ENCODE results near the gene RUNX2.

RUNX2 gene

DNA sequence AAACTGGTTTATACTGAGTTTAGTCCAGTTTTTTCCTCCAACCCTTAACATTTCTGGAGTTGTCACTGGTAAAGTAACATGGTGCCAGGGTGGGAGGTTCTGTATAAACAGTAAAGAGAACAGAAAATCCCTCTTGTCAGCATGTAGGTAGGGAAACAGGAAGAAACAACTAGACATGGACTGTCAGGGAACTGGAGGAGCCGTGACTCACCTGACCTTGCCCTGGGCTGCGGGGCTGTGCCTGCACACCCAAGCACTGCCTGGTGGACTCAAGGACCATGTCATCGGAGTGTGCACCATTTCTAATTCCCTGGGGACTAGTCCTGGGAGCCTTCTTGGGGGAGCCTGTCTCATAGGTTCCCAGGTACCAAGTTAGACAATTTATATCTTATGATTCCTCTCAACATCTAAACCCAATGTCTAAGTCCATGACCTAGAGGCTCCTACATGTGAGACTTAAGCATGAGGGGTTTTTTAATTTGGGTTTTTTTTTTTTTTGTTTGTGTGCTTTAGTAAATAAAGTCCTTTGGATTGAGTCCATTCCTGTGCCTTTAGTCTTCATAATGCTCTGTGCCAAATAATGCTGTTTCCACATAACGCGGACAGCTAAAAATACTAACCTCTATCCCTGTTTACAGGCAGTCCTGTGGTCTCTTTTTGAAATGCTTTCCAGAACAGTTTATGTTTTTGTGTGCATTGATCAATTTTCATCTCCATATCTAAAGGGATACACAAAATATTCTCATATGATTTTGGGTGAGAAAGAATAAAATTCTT lies 186.5 kb downstream of the RUNX2 start:
- DNase-seq (ENCODE audit: low spot score), result no peak

DNA sequence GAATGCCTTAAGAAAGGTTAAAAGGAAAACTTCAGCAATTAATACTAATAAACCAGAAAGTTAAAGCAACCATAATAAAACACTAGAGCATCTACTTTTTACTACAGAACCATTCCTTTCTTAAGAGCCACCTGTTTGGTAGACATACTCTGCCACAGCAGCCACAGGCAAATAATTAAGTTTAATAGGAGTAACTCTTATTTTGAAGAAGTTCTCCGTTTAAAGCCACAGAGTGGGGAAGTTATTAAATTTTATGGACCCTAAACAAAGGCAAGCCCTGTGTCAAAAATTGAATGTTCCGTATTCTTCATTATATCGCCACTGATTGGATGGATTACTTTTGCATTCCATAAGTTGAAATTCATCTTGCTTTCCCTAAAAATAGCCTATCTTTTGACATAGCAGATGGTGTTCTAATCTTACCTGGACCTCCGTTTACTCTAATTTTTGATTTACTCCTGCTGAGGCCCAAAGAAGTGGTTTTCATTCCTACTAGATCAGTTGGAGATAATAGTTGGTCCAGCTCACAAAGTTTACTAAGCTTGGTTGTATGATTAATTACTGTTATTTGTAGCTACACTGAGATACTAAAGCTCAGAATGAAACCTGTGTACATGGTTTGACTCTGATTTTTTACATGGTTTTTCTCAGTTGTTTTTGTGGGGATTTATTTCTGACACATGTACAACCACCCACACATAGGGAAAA lies 190.0 kb downstream of the RUNX2 start:
- no peak for DNase-seq (ENCODE audit: low spot score)

DNA sequence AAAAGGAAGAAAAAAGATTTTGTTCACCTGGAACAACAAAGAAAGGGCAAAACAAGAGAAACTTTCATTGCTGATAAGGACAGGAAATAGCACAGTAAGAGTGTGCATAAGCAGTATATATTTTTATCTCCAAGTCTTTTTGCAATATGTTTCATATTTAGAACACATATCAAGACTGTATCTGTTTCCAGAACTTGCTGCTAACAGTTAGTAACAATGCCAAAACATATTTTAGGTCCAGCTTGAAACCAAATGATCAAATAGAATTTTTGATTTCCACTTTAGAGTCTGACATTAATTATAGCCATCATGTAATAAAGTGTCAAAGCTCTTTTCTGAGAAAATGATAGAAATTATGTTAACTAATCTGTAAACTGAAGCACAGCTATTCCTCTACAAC lies 193.1 kb downstream of the RUNX2 start:
- DNase-seq (ENCODE audit: low spot score), result no peak

DNA sequence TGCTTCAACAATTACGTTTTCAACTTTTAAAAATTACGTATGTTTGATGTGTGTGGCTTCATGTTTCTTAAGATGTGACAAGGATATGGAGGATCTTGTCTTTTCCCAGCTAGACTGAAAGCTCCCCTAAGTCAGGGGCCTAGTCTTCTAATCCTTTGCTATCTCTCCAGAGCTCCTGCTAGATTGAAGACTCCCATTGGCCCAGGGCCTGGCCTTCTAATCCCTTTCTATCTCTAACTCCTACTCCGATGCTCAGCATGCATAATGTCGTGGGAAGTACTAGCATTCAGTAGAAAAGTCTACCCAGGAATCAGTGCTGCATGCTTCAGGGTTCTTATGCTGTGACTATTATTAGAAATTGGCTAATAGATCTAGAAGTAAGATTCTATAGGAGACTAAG lies 194.4 kb downstream of the RUNX2 start:
- DNase-seq (ENCODE audit: low spot score), result no peak

DNA sequence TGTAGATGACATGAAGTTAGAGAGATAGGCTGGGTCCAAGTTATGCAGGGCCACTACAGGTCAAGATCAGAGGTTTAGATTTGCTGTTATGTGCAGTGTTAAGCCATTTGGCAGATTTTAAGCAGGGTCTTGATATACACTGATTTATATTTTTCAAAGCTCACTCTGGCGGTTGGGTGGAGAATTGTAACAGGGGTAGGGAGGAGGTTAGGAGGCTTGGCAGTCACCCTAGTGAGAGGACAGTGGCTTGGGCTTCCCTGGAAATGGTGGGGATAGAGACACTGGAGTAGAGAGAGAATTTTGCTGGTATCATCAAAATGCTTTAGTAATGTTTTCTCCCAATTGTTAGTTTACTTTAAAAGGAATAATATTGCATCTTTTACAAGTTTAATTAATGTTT lies 199.1 kb downstream of the RUNX2 start:
- DNase-seq (ENCODE audit: low spot score), result no peak

DNA sequence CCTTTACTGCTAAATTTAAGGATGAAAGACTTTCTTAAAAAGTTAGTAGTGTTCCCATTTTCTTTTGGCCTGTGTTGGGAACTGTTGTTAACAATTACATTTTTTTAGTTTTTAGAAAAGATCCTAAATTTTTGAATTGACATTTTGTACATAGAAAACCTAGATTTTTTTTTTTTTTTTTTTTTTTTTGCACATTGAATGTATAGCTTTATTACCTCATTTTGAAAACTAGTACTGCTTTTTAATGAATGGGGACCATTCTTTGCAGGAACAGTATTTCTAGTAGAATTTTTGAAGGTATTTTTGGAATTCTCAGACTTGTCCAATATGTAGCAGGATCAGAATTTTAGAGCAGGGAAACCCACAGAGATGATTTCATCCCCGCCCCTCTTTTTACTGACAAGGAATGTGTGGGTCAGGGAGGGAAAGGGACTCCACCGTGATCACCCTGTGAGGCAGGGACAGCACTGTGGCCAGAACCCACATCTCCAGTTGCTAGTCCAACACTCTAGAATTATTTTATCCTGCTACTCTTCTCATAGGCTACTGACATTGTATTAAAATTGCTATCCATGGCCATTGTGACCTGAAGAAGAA lies 204.0 kb downstream of the RUNX2 start:
- no peak for DNase-seq (ENCODE audit: low spot score)

DNA sequence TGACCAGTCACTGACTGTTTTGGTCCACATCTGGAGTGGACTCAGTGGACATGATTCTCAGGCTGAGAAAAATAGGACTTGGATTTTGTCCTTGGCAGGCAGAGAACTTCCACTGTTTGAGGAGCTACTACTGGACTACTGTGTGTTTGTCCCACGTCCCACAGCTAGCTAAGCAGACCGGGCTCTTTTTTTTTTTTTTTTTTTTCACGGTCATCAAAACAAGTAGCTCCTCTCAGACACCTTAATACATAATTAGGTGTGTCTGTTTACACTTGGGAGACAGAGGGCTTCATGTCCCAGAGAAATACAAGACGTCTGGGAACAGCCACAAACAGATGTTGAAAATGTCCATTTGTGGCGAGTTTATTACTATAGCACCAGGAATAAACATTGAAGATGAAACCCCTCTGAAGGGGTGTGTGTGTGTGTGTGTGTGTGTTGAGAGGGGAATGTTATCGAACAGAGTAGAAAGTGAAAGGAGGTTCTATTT lies 204.6 kb downstream of the RUNX2 start:
- no peak for DNase-seq (ENCODE audit: low spot score)

DNA sequence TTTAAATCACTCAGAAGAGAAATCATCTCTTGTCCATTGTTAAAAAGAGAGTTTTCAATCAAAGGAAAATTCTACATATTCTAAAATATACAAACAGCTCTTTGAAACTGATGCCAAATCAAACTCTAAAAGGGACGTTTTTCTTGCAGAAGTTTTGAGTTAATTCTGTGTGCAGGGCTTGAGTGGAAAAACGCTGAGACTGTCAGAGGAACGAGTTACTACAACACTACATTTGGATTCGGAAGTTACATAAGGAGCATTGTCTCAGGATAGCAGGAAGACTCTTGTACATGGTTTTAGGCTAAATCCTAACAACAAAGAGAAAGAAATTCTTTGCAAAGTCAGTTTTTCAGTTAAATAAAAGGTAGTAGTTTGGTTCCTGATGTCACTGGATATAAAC lies 205.3 kb downstream of the RUNX2 start:
- no peak for DNase-seq (ENCODE audit: low spot score)

DNA sequence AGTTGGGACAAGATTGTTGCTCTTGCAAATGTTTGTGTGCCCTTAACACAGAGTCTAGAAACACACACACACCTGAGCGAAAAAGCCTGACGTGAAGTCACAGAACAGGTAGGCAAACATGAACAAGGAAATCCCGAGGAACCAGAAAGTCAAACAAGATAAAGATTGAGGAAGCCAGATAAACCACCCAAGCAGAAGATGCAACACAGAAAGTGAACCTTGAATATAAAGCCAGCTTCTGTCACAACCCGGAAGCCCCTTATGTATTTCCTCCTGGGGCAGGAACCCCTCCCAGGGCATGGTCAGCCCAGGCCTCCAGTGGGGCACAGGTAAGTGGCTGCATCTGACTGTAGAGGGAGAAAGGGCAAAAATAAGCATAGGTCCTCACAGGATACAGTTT lies 207.8 kb downstream of the RUNX2 start:
- DNase-seq (ENCODE audit: low spot score), result no peak

DNA sequence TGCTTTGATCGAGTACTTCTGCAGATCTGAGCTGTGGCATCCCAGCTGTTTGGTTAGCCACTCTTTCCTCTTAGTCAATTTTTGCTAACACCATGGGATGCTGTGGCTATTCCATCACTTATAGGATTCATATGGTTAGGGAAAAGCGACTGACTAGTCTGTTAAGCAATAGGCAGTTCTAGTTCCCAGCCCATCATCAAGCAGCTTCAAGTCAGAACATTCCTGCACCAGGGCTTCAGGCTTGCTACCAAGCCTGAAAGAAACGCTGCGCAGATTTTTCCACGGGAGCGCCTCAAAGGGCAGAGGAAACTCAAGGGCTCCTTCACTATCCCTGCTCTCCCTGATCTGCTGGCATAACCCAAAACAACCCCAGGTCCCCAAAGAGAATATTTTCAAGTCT lies 209.4 kb downstream of the RUNX2 start:
- DNase-seq (ENCODE audit: low spot score), result no peak

DNA sequence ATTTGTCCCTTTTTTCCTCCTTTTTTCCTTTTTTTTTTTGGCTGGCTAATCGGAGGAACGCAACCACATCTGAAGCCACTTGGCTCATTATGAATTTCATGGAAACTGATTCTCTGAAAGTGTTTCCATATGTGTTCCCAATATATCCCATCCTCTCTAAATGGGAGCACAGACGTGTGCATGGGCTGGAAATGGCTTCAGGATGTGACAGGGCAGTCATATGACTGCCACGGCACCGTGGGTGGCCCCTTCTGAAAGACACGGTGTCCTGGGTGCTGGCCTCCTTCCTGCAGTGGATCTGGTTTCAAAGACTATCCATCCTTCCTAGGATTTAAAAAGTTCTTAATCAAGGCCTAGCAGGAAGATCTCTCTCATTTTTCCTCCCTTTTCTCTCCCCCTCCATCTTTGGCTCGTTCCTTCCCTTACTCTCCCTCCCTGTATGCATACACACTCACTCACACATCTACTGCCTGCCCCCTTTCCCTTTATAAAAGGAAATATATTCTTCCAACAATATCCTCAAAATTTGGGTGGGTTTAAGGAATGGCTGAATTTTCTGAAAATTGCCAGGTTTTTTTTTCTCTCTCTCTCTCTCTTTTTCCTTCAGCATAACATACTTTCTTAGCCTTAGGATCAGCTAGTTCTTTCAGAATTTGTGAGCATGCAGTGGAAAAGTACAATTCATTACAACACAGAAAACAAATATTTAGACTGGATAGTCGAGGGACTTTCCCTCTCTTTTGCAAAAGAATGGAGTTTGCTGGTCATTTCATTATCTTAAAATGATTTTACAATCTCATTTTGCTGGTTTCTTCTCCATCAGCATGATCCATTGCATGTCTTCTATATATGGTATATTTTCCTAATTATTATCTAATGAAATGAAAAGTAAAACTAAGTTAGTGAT lies 210.8 kb downstream of the RUNX2 start:
- DNase-seq (ENCODE audit: low spot score), result no peak

DNA sequence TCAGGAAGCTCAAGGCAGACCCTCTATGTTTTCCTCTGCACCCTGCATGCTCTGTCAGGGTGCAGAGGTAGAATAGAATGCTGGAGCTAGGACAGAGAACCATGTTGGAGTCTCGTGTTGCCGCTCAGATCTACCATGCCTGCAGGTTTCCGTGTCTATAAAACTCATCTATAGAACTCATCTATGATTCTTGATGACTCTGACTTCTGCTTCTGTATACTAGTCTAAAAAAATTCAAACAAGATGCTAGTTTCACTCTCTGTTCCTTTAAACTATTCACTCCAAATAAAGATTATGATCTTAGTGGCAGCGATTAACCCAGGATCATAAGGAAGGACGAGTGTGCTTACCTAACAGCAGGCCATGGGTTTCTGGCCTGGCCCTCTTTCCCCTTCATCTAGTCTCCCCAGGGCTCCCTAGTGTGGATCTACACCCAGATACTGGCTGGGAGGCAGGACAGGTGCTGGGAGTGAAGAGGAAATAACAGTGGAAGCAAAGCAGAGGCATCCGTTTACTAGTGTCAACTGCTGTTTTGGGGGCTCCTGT lies 212.3 kb downstream of the RUNX2 start:
- no peak for DNase-seq (ENCODE audit: low spot score)

DNA sequence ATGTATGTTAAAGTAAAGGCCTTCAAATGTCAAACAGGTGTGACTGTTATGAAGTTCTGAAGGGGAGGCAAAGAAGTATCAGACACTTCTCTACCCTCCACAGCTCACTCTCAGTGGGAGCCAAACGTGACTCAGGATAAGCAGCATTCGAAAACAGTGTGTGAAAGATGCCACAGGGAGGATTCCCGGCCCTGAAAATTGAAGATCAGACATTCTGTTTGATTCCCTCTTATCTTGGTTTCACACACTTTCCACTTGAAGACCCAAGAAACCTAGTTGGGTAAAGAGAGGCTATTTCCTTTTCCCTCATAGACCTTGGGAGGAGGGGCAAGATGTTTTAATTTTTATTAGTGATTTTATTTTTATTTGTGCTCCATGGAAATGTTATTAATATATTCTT lies 213.8 kb downstream of the RUNX2 start:
- DNase-seq (ENCODE audit: low spot score), result no peak

DNA sequence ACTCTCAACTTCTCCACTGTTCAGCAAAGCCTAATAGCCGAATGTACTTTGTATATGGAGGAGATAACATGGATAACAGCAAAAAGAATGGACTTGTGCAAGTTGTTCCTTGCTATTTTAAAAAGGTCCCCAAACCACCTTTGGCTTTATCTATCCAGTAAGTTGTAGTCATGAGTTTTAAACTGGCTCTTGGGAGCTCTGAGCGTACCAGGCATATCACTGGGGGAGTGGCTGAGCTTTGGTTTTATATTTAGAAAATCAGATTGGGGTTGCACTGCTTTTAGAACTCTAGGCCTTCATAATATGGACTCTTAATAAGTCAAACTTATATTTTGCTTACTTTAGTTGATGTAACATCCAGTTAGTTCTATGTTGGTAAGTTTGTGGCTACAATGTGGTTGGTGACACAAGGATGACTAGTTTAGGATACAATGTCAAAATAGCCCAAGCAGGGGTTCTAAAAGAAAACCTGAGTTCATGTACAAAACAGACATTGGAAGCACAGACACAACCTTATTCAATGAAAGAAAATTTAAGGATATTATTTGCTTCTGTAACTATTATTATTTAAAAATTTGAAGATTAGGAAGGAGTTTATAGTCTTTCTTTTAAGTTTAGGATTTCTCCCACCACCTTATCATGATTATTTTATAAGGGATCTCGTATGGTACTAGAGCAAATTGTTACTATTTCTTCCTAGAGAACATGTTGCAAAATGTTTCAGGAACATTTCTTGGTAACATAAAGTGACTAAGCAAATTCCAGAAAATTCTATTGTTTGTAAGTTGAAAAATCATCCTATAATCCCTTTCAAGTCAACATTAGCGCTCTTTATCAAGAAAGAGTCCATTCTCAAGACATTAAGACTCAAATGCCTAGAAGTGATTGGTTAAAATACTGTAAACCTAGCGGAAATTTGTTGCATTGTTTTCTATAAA lies 215.4 kb downstream of the RUNX2 start:
- no peak for DNase-seq (ENCODE audit: low spot score)

DNA sequence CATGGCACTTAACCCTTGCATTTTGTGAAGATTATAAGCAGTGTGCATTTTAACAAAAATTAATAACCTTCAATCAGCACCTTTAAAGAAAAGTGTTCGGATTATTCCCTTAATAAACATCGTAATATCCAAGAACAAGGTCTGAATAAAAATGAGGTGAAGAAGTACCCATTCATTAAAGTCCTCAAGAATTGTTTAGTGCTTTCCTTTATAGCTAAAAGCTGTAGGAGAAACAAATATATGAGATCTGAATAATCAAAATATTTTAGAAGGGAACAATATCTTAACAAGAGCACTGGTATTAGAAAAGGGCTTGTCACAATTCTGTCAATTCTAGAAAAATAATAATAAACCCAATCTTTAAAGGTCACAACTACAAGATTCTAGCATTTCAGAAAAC lies 217.3 kb downstream of the RUNX2 start:
- DNase-seq (ENCODE audit: low spot score), result no peak

DNA sequence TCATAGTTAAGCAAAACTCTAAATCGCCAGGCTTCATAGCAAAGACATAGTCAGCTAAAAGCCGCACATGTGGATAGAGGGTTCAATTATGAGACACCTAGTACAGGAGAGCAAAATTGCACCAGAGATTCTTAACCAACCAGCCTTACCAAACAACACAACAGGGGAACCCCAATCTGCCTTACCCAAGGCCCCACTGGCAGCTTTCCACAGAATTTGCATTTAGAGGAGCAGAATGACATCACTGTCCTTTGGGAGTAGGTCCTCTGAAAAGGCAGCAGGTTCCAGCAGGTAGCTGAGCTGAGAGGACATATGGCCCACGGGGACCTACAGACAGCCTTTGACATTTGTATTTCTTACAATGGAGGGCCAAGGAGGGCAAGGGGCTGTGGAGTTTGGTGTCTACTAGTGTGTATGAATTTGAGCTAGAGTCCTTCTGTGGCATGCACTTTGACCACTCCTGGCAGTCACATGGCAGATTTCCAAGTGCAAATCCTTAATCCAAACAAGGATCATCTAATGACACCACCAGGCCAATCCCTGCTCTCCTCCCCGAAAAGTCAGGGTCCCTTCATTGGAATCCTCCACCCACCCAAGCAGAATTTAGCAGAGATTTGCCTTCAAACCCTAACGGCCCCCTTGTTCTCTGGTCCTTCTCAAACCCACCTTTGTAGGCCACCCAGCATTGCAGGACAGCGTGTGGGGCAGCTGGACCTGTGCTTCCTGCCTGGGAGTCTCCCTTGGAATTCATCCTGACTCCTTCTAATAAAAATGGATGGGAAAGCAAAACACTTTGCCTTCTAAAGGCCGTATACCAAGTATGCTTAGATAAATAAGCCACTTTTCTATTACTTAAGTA lies 220.8 kb downstream of the RUNX2 start:
- no peak for DNase-seq (ENCODE audit: low spot score)

DNA sequence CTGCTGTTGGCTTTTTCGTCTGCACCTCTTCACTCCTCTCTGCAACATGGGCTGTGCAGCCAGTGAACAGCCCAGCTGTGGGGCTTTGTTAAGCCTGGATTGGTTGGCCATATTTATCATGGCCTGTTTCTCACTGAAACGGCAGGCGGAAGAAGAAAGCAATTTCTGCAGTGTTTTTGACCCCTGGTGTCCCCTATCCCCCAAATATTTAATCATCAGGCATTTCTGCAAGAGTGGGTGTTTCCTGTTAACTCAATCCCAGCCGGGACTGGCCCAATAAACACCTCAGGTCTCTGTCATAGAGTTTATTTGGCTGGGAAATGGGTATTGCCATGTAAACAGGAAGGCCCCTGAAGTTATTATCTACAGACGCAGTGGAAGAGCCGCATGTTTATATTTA lies 224.4 kb downstream of the RUNX2 start:
- no peak for DNase-seq (ENCODE audit: low spot score)

DNA sequence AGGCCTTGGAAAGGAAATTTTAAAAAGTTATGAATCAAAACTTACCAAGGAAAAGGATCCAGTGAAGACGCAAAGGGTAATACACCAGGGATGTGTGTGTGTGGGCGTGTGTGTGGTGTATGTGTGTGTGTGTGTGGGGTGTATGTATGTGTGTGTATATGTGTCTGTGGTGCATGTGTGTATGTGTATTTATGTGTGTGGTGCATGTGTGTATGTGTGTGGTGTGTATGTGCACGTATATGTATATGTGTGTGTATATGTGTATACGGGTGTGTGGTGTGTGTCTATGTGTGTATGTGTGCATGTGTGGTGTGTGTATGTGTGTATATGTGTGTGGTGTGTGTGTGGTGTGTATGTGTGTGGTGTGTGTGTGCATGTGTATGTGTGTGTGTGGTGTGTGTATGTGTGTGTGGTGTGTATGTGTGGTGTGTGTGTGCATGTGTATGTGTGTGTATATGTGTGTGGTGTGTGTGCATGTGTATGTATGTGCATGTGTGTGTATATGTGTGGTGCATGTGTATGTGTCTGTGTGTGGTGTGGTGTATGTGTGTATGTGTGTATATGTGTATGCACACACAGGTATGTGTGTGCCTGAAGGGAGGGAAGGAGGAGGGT lies 225.7 kb downstream of the RUNX2 start:
- no peak for DNase-seq (ENCODE audit: low spot score)

DNA sequence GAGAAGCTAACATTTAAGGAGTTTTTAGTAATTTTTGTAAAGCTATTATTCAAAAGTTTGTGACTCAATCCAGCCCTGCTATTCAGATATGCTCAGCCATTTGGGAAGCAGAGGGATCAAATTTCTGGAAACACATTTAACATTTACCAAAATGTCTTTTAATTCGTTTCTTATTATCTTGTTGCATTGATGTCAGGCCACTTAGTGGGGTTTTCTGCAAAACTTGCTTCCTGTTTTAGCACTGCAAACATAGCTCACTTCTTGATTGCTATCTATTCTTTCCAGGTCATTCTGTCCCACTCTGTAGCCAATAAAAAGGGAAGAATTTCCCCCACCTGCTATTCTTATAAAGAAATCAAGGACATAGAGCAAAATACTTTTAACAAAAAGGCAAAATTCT lies 226.5 kb downstream of the RUNX2 start:
- DNase-seq (ENCODE audit: low spot score), result no peak
